ENCODE results near the gene ABHD2.

- TF ChIP-seq POLR2AphosphoS5 (IDR thresholded peaks at IDR 0.05; ENCODE audit: low read depth, low read length) (no peak), SIN3A (IDR thresholded peaks at IDR 0.05; ENCODE audit: borderline replicate concordance, insufficient read depth, low read length) (no peak)
Measured at GRCh38 chr15:89066280-89066679, 22.0 kb upstream of the ABHD2 start.
